DMS53 (cell line): Measurements from ENCODE around the gene CLEC4E.
A peak's percentile ranks its signal among the peaks of the same experiment; 100 is the strongest.
"Not testable (repeated sequence)": the region's sequence is repeated elsewhere in the genome, so short reads cannot be mapped to it uniquely, and the experiment has no call there.

ENCODE experiments used
- DNase-seq: peaks from one replicate; lab custom pipeline; 2025; lab: John Stamatoyannopoulos, UW

CLEC4E gene

GRCh38 chr12:8540831-8541230 is at the start of gene CLEC4E:
Gene CLEC4E, minus strand, starts transcription at chr12:8540905. Its CDS starts 108 bp downstream, at chr12:8540797.
- DNase-seq, result not testable (repeated sequence)

- no peak for DNase-seq
These were observed 49.0 kb upstream of the CLEC4E start for GRCh38 chr12:8589679-8590078.

- not testable (repeated sequence) for DNase-seq
These were observed 43.8 kb upstream of the CLEC4E start for GRCh38 chr12:8584478-8584877.

GRCh38 chr12:8584004-8584403 is 43.3 kb upstream of the CLEC4E start:
- DNase-seq, result no peak

- DNase-seq, result no peak
These were observed 40.5 kb upstream of the CLEC4E start for GRCh38 chr12:8581098-8581784.

- DNase-seq, result no peak
These were observed 37.2 kb upstream of the CLEC4E start for GRCh38 chr12:8577879-8578278.

- DNase-seq, result no peak
These were observed 31.8 kb upstream of the CLEC4E start for GRCh38 chr12:8572507-8572906.

- DNase-seq, result peak; percentile 23
These were observed 25.8 kb upstream of the CLEC4E start for GRCh38 chr12:8566525-8566924.

GRCh38 chr12:8566052-8566451 is 25.3 kb upstream of the CLEC4E start:
- DNase-seq, result not testable (repeated sequence)

GRCh38 chr12:8564656-8565055 is 24.0 kb upstream of the CLEC4E start:
- DNase-seq, result peak; percentile 83

- DNase-seq, result no peak
These were observed 22.7 kb upstream of the CLEC4E start for GRCh38 chr12:8563356-8563755.

- DNase-seq, result peak; percentile 54
These were observed 21.6 kb upstream of the CLEC4E start for GRCh38 chr12:8562310-8562709.

GRCh38 chr12:8561011-8561410 is 20.3 kb upstream of the CLEC4E start:
- DNase-seq, result no peak

- DNase-seq, result no peak
These were observed 19.0 kb upstream of the CLEC4E start for GRCh38 chr12:8559676-8560075.

GRCh38 chr12:8556531-8557097 is 15.9 kb upstream of the CLEC4E start:
- no peak for DNase-seq

GRCh38 chr12:8554451-8555195 is 13.9 kb upstream of the CLEC4E start:
- DNase-seq, result peak; percentile 34

- peak; percentile 19 for DNase-seq
These were observed 12.5 kb upstream of the CLEC4E start for GRCh38 chr12:8553088-8553627.

GRCh38 chr12:8549381-8549780 is 8.7 kb upstream of the CLEC4E start:
- DNase-seq, result no peak

- no peak for DNase-seq
These were observed 7.5 kb upstream of the CLEC4E start for GRCh38 chr12:8548192-8548591.

- no peak for DNase-seq
These were observed 6.9 kb upstream of the CLEC4E start for GRCh38 chr12:8547645-8548044.

- no peak for DNase-seq
These were observed 5.9 kb upstream of the CLEC4E start for GRCh38 chr12:8546591-8546990.

- peak; percentile 86 for DNase-seq
These were observed 3.6 kb upstream of the CLEC4E start for GRCh38 chr12:8544295-8544694.

- no peak for DNase-seq
These were observed 857 bp upstream of the CLEC4E start for GRCh38 chr12:8541562-8541961.
